Activated CD8-positive, alpha-beta memory T cell treated with anti-CD3 and anti-CD28 coated beads for 24 hours (primary cell): Measurements from ENCODE around the gene PIK3CG.
"Not testable (repeated sequence)": the region's sequence is repeated elsewhere in the genome, so short reads cannot be mapped to it uniquely, and the experiment has no call there.

Experiments
- DNase-seq: peaks from one replicate; pipeline ENCODE4 v3.0.0-alpha.2; 2020

Gene PIK3CG

DNA sequence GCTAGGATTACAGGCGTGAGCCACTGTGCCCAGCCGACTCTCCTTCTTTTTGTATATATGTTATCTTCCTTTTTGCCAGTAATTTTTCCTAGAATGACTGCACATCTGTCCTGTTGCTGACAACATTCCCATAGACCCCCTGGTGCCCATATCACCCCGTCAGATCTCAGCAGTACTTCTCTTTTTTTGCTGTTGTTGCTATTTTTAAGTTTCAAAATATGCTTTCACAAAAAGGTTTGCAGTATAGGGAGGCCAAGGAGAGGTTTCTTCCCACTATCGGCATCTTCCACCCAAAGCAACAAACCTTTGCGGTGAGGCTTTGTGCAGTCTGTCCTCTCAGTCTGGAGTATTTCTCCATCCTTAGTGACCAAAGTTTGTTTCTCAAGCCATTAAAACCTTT, 23.1 kb downstream of the PIK3CG start:
- no peak for DNase-seq

DNA sequence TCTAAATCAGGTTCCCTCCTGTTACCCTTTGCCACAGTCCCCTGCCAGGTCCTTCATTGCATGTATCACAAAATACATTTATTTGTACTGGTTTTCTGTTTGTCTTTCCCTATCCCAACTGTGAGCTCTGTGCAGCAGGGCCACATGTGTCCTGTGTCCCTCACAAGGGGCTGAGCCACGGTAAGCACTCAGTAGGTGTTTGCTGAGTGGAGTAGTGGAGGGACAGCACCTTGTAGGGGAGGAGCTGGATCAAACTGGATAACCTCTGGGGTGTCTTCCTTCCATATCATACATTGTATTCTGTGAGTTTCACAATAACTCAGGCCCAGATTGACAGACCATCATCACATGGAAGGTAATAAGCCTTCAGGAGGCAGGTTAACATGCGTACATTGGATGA, 25.9 kb downstream of the PIK3CG start:
- DNase-seq, result no peak

DNA sequence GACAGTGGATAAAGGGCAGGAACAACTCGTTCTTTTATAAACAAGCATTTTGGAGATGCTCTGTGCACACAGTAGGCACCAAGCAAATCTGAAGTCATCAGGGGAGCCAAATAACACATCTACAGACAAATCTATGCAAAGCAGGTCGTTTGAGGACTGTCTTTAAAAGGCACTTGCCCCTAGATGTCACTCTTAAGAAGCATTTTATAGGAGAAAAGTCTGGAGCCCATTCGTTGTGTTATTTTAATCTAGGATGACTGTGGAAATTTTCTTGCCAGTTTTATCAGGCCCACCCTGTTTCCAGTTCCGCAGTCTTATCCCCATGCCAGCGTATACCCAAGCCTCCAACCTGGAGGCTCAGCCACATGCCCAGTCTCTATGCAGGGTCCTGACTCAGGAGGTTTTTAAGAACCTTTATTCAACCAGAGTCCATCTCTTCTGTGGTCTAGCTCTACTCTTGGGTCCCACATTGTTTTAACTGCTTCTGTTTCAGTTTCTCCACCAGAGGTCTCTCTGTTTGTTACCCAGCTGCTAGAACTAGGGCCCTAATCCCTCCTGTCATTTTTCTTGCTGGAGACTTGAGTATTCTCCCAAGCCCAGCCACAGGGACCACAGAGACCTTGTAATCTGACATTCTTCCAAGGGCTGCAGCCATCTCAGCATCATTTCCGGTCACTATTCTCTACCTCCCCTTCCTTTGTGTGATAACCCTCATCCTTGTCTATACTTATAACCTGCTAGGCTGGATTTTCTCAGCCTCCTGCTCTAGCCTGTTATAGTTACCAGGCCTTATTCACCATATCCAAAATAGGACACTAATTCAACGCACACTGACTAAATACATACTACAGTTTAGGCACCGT, 26.7 kb downstream of the PIK3CG start:
- DNase-seq, result no peak

DNA sequence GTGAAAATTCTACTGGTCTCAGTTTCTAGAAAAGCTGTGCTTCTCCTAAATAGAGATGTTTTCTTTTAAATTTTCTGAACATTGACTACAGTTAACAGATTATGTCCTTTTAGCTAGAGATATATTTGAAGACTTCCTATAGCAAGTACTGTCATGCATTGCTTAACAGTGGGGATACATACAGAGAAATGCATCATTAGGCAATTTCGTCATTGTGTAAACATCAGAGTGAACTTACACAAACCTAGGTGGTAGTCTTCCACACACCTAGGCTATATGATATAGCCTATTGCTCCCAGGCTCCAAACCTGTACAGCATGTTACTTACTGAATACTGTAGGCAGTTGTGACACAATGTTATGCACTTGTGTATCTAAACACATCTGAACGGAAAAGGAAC, 28.5 kb downstream of the PIK3CG start:
- DNase-seq, result no peak

DNA sequence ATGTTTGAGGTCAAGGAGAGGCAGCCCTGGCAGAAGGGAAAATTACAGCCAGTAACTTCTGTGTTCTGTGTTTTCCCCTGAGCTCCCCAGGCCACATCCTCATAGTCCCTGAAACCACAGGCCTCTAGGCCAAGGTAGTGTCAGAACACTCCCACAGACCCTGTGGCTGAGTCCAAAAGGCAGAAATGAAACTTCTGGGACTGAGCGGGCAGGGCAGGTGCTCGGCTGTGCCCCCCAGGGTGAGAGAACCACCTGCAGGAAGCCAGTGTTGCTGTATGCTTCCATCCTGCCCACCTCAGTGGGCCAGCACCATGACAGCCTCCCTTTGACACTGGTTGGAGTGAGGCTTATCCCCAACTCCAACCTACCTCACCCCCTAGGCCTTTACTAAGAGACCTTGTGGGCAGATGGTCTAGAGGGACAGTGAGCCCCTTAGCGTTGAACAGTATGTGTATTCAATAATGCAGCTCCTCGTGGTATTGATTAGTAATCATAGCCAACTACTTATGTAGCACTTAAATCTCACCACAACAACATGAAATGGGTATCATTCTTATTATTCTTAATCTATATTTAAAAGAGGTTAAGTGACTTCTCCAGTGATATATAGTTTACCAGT, 30.3 kb downstream of the PIK3CG start:
- DNase-seq, result no peak

DNA sequence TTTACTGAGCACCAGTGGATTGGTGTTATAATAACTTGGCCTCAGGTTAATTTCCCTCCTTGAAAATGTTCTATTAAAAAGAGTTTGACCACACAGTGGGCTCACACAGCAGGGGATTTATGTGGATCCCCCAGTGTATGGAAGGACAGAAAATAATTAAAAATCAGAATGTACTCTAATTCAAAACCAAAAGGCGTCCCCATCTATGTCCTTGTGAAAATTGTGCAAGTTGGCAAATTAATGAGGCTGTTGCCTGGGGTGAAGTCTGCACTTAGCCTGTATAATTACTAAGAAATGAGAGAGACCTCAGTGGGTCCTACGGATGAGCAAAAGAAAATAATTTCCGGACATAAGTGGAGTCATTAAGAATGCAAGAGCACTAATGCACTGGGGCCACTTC, 31.1 kb downstream of the PIK3CG start:
- no peak for DNase-seq

DNA sequence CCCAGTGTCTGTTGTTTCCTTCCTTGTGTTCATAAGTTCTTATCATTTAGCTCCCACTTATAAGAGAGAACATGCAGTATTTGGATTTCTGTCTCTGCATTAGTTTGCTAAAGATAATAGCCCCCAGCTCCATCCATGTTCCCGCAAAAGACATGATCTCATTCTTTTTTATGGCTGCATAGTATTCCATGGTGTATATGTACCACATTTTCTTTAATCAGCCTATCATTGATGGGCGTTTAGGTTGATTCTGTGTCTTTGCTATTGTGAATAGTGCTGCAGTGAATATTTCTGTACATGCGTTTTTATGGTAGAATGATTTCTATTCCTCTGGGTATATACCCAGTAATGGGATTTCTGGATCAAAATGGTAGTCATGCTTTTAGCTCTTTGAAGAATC, 32.5 kb downstream of the PIK3CG start:
- not testable (repeated sequence) for DNase-seq

DNA sequence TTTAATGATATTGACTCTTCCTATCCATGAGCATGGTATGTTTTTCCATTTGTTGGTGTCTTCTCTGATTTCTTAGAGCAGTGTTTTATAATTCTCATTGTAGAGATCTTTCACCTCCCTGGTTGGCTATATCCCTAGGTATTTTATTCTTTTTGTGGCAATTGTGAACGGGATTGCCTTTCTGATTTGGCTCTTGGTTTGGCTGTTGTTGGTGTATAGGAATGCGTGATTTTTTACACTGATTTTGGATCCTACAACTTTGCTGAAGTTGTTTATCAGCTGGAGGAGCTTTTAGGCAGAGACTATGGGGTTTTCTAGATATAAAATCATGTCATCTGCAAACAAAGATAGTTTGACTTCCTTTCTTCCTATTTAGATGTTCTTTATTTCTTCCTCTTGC, 33.9 kb downstream of the PIK3CG start:
- DNase-seq, result not testable (repeated sequence)

DNA sequence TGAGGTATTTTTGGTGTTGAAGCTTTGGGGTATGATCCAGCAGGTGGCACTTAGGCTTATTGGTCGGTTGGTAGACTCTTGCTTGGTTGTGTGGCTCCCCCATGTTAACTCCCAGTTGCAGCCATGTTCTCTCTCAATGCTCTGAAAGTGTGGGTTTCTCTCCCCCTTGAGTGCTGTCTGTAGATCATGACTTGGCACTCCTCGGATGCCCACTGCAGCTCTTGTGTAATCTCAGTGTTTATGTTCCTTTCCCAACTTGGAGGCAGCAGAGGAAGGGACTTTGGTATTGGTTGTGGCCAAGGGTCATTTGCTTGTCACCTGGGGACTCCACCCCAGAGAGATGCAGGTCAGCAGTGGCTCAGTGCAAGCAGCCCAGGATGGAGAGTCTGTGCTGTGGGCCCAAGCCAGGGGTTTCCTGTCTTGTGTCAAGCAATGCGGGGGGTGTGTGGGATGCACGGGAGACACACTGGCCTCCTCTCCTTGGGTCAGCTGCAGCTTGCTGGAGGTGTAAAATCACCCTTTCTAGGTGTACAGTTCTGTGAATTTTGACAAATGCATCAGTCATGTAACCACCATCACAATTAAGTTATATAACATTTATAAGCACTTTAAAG, 36.9 kb downstream of the PIK3CG start:
- DNase-seq, result no peak

DNA sequence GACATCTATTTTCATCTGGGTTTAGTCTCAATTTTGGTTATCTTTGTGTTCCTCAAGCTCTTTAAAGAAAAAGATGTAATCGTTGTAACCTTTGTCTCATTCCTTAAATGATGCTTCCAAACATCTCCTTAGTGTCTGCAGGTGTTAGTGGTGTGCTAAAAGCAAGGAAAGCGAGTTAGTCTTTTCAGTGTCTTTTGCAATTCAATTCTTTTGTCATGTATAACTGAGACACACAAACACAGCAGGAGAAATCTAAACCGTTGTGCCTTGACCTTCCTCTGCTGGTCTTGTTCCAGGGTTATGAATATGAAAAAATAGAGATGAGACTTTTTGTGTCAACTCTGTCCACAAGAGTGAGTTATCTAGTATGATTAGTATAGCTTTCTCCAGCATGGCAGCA, 40.7 kb downstream of the PIK3CG start:
- DNase-seq, result no peak

DNA sequence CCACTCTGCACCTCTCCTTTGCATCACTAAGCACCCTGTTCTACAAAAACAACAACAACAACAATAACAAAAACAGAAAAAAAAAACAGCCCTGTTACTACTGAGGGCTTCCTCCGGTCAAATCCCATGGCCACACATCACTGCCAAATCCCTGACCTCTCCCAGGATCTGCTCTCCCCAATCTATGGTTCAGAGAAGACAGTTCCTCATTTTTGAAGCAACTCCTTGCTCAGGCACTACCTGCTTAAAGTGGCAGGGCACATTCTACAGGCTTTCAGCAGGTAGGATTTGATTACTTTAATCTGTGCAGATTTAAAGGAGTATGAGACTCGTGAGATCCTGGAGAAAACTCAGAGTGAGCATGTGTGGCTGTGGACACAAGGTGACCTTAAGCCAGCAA, 46.9 kb downstream of the PIK3CG start:
- DNase-seq, result no peak

DNA sequence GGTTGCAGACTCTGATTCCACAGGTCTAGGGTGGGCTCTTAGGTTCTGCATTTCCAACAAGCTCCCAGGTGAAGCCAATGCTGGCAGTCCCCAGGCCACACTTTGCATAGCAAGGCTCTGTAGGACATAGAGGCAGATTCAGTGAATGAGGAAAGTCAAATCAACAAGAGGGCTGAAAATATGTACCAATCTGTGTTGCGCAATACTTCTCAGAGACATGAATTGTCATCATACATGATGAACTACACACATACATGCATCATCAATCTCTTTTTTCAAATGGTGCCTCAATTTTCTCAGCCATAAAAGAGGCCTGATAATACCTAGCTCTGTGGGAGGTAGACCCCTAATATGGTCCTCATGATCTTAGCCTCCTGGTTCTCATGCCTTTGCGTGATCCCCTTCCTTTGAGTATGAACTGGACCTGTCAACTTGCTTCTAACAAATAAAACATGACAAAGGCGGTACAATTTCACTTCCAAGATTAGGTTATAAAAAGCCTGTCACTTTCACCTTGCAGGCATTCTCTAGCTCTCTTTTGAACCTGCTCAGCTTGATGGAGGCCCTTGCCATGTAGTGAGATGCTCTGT, 49.0 kb downstream of the PIK3CG start:
- DNase-seq, result no peak

DNA sequence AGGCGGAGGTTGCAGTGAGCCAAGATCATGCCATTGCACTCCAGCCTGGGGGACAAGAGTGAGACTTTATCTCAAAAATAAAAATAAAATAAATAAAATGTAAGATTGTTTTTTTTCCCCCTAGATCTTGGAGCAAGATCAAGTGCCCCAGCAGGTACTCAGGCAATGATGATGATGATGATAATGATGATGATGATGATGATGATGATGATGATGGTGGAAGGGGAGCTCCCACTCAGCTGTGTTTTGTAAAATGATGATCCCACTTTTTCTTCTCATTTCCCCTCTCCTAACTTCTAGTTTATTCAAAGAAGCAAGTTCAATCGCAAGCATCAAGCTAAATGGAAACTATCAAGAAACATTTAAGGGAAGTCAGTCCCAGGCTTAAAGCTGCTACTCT, 50.3 kb downstream of the PIK3CG start:
- DNase-seq, result no peak

DNA sequence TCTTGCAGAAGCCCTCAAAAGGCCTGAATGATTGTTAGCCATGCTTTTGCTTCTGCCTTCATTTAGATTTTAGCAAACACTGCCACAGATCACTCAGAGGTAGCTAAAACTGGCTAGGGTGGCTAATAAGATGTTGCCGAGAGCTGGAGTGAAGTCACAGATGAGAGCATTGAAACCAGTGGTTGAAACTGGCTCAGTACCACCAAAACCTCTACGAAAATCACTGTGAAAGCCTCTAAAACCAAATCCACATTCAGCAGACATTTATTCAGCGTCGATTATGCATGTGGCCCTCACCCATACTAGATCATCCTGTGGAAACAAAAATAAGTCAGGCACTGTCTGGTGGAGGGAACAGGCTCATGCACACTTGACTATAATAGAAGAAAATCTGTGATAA, 50.8 kb downstream of the PIK3CG start:
- DNase-seq, result no peak

DNA sequence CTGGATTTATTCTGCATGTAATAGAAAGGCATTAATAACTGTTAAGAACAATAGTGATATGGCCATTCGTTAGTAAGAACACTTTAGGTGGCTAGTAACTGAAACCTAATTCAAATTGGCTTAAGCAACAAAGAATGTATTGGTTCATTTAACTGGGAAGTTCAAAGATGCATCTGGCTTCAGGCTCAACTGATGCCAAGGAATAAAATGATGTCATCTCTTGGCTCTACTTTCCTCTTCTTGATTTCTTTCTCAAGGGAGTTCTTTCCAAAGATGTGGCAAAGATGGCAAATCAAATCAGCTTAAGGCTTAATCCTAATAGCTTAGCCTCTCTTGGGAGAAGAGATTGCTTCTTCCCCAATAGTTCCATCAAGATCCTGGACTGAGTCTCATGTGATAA, 51.6 kb downstream of the PIK3CG start:
- DNase-seq, result no peak

DNA sequence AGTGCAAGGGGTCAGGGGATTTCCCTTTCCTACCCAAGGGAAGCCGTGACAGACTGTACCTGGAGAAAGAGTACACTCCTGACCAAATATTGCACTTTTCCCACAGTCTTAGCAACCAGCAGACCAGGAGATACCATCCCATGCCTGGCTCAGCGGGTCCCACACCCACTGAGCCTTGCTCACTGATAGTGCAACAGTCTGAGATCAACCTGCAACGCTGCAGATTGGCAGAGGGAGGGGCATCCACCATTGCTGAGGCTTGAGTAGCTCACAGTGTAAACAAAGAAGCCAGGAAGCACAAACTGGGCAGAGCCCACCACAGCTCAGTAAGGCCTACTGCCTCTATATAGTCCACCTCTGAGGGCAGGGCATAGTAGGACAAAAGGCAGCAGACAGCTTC, 53.9 kb downstream of the PIK3CG start:
- DNase-seq, result no peak

DNA sequence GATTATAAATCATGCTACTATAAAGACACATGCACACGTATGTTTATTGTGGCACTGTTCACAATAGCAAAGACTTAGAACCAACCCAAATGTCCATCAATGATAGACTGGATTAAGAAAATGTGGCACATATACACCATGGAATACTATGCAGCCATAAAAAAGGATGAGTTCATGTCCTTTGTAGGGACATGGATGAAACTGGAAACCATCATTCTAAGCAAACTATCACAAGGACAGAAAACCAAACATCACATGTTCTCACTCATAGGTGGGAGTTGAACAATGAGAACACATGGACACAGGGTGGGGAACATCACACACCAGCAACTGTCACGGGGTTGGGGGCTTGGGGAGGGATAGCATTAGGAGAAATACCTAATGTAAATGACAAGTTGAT, 59.4 kb downstream of the PIK3CG start:
- DNase-seq, result not testable (repeated sequence)

DNA sequence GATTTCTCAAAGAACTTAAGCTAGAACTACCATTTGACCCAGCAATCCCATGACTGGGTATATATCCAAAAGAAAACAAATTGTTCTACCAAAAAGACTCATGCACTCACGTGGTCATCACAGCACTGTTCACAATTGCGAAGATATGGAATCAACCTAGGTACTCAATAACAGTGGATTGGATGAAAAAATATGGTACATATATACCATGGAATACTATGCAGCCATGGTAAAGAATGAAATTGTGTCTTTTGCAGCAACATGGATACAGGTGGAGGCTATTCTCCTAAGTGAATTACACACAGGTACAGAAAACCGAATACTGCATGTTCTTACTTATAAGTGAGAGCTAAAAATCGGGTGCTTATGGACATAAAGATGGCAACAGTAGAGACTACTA, 61.8 kb downstream of the PIK3CG start:
- no peak for DNase-seq

DNA sequence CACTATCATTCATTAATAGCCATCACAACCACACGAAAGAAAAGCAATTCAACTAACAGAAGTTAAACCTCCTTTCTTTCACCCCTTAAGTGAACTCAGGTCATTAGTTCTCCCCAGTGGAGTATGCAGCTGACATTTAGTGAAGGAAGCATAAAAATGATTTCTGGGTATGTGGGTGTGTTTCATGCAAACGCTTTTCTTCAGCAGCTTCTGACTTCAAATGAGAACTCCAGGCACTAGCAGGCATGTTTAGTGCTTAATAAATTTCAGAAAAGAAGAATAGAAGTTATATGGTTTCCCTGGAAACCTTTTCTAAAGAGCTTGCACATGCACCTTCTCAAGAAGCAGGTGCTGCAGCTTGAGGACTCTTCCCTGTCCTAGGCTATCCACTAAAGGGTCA, 62.5 kb downstream of the PIK3CG start:
- DNase-seq, result no peak

DNA sequence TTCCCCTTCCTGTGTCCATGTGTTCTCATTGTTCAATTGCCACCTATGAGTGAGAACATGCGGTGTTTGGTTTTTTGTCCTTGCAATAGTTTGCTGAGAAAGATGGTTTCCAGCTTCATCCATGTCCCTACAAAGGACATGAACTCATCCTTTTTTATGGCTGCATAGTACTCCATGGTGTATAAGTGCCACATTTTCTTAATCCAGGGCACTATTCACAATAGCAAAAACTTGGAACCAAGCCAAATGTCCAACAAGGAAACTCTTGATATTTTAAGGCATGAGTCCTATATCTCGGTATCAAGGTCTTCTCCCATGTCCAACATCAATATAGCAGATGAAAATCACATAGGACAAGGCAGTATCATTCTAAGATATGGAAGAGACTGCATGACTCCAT, 64.5 kb downstream of the PIK3CG start:
- DNase-seq, result not testable (repeated sequence)

DNA sequence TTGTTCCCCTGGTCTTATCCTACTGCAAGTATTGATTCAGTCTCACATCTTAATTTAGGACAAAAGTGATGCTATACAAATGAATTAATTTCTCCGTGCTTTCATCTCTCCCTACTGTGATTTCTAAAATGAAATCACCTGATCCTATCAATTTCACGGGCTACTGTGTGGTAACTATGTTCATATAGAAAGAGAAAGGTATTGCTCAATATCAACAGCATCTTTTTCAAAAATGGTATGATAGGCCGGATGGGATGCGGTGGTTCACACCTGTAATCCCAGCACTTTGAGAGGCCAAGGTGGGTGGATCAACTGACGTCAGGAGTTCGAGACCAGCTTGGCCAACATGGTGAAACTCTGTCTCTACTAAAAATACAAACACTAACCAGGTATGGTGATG, 71.2 kb downstream of the PIK3CG start:
- no peak for DNase-seq

DNA sequence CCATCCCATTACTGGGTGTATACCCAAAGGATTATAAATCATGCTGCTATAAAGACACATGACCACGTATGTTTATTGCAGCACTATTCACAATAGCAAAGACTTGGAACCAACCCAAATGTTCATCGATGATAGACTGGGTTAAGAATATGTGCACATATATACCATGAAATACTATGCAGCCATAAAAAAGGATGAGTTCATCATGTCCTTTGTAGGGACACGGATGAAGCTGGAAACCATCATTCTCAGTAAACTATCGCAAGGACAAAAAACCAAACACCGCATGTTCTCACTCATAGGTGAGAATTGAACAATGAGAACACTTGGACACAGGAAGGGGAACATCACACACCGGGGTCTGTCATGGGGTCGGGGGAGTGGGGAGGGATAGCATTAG, 73.0 kb downstream of the PIK3CG start:
- DNase-seq, result not testable (repeated sequence)

DNA sequence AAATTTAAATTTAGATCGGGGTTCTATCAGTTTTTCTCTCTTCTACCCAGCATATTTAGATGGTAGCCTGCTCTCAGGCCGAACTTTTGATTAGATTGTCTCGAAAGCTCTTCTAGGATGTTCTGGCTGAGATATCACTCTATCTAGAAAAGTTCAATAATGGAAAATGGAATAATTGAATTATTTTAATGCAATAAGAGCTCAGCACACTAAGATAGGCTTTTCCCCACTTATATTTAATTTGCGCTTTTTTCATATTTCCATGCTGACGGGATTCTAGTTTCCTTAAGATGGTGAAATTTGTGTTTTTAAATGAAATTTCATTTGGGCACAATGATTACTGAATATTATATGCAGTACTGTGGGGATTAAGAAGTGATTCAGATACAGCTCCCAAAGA, 73.7 kb downstream of the PIK3CG start:
- no peak for DNase-seq
